Adrenal gland (tissue), 12 donors: ENCODE measurements around the gene SLC4A5. TPM values are rescaled to one million over a fixed set of nuclear protein-coding genes. Genes with fewer than 3 reads are reported as not detected.

Source experiments
- DNase-seq, 7 donors: peaks; one replicate each; pipeline ENCODE4 v3.0.0-alpha.2; 2019 to 2020
- H3K27ac ChIP-seq, 5 donors: fragments of 200-600 bp; sonication (generic) in 4 of 5; 1 replicate in 3 of 5; 2 replicates in 2 of 5; pipeline versions ENCODE4 v1.5.1 to v1.8.0; 2016 to 2020; ENCODE audit warnings: mild to moderate bottlenecking in 1 of 5
- H3K27me3 ChIP-seq: fragments of 200-600 bp; 2 replicates; pipeline ENCODE4 v1.8.0; 2021
- H3K36me3 ChIP-seq, 2 donors: fragments of 200-600 bp; replicated peaks in 1 of 2; 1 replicate in 1 of 2; 2 replicates in 1 of 2; pipeline versions ENCODE4 v1.5.1 to v1.8.0; 2018 to 2022
- H3K4me1 ChIP-seq, 2 donors: fragments of 200-600 bp; replicated peaks in 1 of 2; 1 replicate in 1 of 2; 2 replicates in 1 of 2; pipeline versions ENCODE4 v1.5.1 to v1.8.0; 2018 to 2021
- H3K4me3 ChIP-seq, 4 donors: fragments of 200-600 bp; sonication (generic) in 3 of 4; one replicate each; pipeline ENCODE4 v1.5.1; 2016 to 2018
- H3K9me3 ChIP-seq, 3 donors: fragments of 200-600 bp; sonication (generic) in 1 of 3; replicated peaks in 1 of 3; 1 replicate in 2 of 3; 2 replicates in 1 of 3; pipeline versions ENCODE4 v1.5.1 to v1.8.0; 2016 to 2021
- POLR2A ChIP-seq, 2 donors: fragments of 450-650 bp; IDR thresholded peaks; one replicate each; pipeline ENCODE4 v1.6.1; 2017; ENCODE audit warnings: antibody characterized with exemption in 2 of 2, mild to moderate bottlenecking in 2 of 2, moderate library complexity in 1 of 2
- WGBS, 4 donors: extraction: QIAGEN DNeasy Blood & Tissue Kit in 2 of 4; methylation state at CpG; one replicate each; pipeline versions ENCODE4 v1.1.5 to v1.1.7; 2013 to 2017; 5-methylcytosine and 5-hydroxymethylcytosine counted together
- intact Hi-C, 2 donors: fragments of 100-400 bp; cut with DNase I; formaldehyde crosslinking; loops; one replicate each; pipeline versions ENCODE4 v1.14.1 to v1.15.0; 2022 to 2023
- polyA plus RNA-seq, 3 donors: library from polyadenylated mRNA; stranded (reverse); fragments of 200-250 nt in 2 of 3; fragments of 350-450 nt in 1 of 3; fragmentation: Illumina TruSeq in 1 of 3; extraction: RNeasy Lipid Tissue Mini Kit (QIAGEN cat#74804) in 1 of 3; gene quantifications; one replicate each; pipeline ENCODE4 v1.2.3, GENCODE V29; 2013 to 2014
- total RNA-seq, 9 donors: library from RNA; depleted of rRNA in 4 of 9; stranded (reverse); fragments of >200 nt in 4 of 9; fragments of 120-200 nt in 1 of 9; fragmentation: NEBNext Ultra II Directional in 1 of 9; extraction: Animal tissue kit (Norgen Biotek cat#: 25700) in 1 of 9; gene quantifications; one replicate each; pipeline versions ENCODE4 v1.1.0 to v1.2.4, GENCODE V29; 2013 to 2023
- TF ChIP-seq, protein P1 (sequence below), 6 experiments: fragments of 450-650 bp in 4 of 6; fragments of 200-600 bp in 2 of 6; sonication (generic) in 1 of 6; IDR thresholded peaks; 1 replicate in 5 of 6; 2 replicates in 1 of 6; pipeline versions ENCODE4 v1.5.1 to v1.8.0; 2016 to 2021; ENCODE audit warnings: antibody characterized with exemption in 6 of 6, mild to moderate bottlenecking in 2 of 6, moderate library complexity in 1 of 6
- donor health status: healthy with polysubstance abuse.
- donor health status: Bipolar disorder and iron deficiency.
- donor health status: DM: yes; HTN: yes; CAD: no.
- donor health status: DM: no; HTN: no; CAD: no.
- donor health status: DM: no; HTN: no; CAD: no.
- donor health status: DM: yes; HTN: yes; CAD: no.

Gene SLC4A5
- total and polyA plus RNA-seq, 12 donors = 0.14 to 2.7 (median 0.74) TPM; not detected in 1

DNA sequence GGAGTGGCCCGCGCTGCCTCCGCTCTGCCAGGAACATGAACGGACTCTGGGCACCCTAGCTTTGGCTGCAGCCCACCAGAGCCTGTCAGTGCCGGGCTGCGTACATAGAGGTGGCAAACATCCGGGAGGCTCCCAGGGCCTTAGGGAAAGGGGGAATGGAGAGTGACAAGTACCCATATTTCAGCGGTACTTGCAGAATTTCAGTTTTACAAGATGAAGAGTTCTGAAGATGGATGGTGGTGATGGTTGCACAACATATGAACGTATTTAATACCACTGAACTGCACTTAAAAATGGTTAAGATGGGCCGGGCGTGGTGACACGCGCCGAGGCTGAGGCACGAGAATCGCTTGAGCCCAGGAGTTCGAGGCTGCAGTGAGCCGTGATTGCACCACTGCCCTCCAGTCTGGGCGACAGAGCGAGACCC is 143.9 kb downstream of the SLC4A5 start:
- Histone ChIP-seq H3K27ac (peak overlapping the region in 4 of 5 donors; percentile 61 to 92 (median 82)), H3K4me3 (peak overlapping the region; percentile 7 to 65 (median 60)), H3K9me3 (no peaks in the 10 kb centered on the region), H3K36me3 (no peaks in the 10 kb centered on the region), H3K27me3 (no peaks in the 10 kb centered on the region), H3K4me1 (peaks cover 14 to 35% of the 10 kb centered on the region in 2 donors)
- TF ChIP-seq POLR2A (IDR thresholded peaks at IDR 0.05) = no peak
- TF ChIP-seq, protein P1, sequence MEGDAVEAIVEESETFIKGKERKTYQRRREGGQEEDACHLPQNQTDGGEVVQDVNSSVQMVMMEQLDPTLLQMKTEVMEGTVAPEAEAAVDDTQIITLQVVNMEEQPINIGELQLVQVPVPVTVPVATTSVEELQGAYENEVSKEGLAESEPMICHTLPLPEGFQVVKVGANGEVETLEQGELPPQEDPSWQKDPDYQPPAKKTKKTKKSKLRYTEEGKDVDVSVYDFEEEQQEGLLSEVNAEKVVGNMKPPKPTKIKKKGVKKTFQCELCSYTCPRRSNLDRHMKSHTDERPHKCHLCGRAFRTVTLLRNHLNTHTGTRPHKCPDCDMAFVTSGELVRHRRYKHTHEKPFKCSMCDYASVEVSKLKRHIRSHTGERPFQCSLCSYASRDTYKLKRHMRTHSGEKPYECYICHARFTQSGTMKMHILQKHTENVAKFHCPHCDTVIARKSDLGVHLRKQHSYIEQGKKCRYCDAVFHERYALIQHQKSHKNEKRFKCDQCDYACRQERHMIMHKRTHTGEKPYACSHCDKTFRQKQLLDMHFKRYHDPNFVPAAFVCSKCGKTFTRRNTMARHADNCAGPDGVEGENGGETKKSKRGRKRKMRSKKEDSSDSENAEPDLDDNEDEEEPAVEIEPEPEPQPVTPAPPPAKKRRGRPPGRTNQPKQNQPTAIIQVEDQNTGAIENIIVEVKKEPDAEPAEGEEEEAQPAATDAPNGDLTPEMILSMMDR (IDR thresholded peaks at IDR 0.05) = peak in 1 of 6 experiments; percentile 6
- intact Hi-C loops = no loop called here
- peak in 1 of 7 donors; percentile 52 for DNase-seq
- WGBS, 4 donors = 5 to 7% (median 6%) methylated on average over 16 to 20 of the region's 20 CpGs

DNA sequence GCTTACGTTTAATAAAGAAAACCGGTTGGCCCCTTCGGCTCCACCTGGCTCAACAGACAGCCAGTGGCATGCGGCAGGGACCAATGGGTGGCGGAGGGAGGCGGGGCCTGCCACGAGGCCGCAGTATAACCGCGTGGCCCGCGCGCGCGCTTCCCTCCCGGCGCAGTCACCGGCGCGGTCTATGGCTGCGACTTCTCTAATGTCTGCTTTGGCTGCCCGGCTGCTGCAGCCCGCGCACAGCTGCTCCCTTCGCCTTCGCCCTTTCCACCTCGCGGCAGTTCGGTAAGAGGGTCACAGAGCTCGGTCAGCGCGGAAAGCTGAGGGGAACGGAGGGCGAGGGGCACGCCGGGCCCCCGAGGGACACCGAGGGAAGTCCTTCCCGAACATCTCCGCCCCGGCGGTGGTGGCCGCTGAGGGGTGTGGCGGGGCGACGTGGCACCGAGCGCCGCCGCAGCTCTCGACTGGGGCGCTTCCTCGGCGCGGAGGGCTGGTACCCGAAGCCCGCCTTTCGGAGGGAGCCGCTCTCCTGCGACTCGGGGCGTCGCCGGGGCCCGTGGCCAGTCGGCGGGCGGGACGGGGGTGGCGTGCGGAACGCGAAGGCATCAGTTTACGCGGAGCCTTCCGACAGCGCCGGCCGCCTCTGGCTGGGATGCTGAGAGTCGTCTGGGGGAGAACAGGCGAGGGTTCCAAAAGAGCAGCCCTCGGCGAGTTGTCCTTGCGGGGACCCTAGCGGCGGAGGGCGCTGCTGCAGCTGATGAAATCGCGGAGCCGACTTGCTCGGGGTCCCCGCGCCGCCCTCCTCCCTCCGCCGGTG is 144.5 kb downstream of the SLC4A5 start, which contains the start of gene MTHFD2:
Gene MTHFD2, plus strand, starts transcription at position 155 of the 814 bp plus-strand sequence. Its CDS starts 27 bp downstream, at position 182.
- peaks cover 14 to 35% of the 10 kb centered on the region in 2 donors for H3K4me1 ChIP-seq
- intact Hi-C loops = no loop called here
- peak within 1 kb of the TSS; percentile 7 to 65 (median 60) for H3K4me3 ChIP-seq
- no peaks in the 10 kb centered on the region for H3K36me3 ChIP-seq
- H3K27ac ChIP-seq = peak within 1 kb of the TSS in 4 of 5 donors; percentile 61 to 92 (median 82)
- no peaks in the 10 kb centered on the region for H3K27me3 ChIP-seq
- WGBS, 4 donors = 0 to 1% (median 1%) methylated on average over 11 to 96 of the region's 96 CpGs
- DNase-seq = peak; percentile 80 to 97 (median 92)
- TF ChIP-seq POLR2A (IDR thresholded peaks at IDR 0.05) = peak; percentile 39 to 51
- TF ChIP-seq, protein P1 (IDR thresholded peaks at IDR 0.05) = peak; percentile 49 to 82 (median 66)
- no peaks in the 10 kb centered on the region for H3K9me3 ChIP-seq

DNA sequence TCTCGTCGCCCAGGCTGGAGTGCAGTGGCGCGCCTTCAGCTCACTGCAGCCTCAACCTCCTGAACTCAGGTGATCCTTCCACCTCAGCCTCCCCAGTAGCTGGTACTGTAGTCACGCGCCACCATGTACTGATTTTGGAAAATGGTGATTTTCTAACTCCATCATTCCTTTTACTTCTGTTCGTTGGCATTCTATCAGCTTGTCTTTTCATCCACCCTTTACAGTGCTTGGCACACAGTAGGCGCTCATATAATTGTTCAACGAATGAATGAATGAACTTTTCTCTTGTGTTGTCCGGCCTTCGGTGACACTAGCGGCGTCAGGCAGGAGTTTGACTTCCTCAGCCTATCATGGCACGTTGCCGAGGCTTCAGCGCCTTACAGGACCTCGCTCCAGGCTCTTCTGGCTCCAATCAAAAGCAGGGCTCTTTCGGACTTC is 145.2 kb downstream of the SLC4A5 start:
- no peak for DNase-seq
- TF ChIP-seq, protein P1 (IDR thresholded peaks at IDR 0.05) = no peak
- TF ChIP-seq POLR2A (IDR thresholded peaks at IDR 0.05) = no peak
- Histone ChIP-seq H3K4me3 (peak overlapping the region in 2 of 4 donors; percentile 62 to 65), H3K9me3 (no peaks in the 10 kb centered on the region), H3K27ac (peak overlapping the region in 4 of 5 donors; percentile 18 to 92 (median 52)), H3K27me3 (no peaks in the 10 kb centered on the region), H3K4me1 (peaks cover 14 to 35% of the 10 kb centered on the region in 2 donors), H3K36me3 (no peaks in the 10 kb centered on the region)
- WGBS, 4 donors = 37 to 41% (median 40%) methylated on average over 16 to 18 of the region's 18 CpGs
- intact Hi-C loops = no loop called here

- 33 to 44% (median 40%) methylated on average over 4 of the region's 4 CpGs for WGBS, 4 donors
- Histone ChIP-seq H3K4me1 (peaks cover 14 to 35% of the 10 kb centered on the region in 2 donors), H3K27me3 (no peaks in the 10 kb centered on the region), H3K36me3 (no peaks in the 10 kb centered on the region), H3K4me3 (no peak overlapping the region), H3K27ac (no peak overlapping the region), H3K9me3 (no peaks in the 10 kb centered on the region)
- DNase-seq = no peak
- intact Hi-C loops = no loop called here
- TF ChIP-seq POLR2A (IDR thresholded peaks at IDR 0.05) = no peak
- TF ChIP-seq, protein P1 (IDR thresholded peaks at IDR 0.05) = no peak
Measured at GRCh38 chr2:74197049-74197448, 146.2 kb downstream of the SLC4A5 start.
